IPS-NIHi11 (cell line): ENCODE data around the gene HOXD9.

Experiments used
- DNase-seq: peaks from one replicate; pipeline ENCODE4 v3.0.0; 2012; ENCODE audit warnings: mixed read lengths, low spot score

The HOXD9 gene

GRCh38 chr2:176085861-176086771 is 36.4 kb upstream of the HOXD9 start:
- DNase-seq, result no peak

DNA sequence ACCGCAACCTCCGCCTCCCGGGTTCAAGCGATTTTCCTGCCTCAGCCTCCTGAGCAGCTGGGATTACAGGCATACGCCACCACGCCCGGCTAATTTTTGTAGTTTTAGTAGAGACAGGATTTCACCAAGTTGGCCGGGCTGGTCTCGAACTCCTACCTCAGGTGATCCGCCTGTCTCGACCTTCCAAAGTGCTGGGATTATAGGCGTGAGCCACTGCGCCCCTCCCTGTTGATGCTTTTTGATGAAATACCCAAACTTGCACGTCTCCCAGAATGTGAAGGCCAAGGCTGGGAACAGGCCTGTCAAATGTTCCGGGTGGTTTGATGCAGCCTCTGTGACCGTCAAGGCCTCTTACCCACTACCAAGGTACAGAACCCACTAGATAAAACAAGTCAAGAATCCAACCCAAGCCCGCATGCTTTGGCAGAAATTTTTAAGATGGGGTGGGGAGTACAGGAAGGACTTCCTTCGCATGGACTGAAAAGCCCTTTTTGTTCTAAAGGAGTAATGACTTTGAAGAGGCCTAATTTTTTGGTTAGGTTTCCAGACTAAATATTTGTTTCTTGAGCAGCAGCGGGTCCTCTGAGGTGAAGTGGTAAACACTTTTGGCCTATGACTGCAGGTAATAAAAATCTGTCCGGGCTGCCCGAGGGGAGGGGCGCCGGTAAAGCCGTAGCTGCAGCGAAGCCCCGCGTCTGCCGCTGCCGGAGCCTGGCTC is 35.0 kb upstream of the HOXD9 start:
- no peak for DNase-seq

DNA sequence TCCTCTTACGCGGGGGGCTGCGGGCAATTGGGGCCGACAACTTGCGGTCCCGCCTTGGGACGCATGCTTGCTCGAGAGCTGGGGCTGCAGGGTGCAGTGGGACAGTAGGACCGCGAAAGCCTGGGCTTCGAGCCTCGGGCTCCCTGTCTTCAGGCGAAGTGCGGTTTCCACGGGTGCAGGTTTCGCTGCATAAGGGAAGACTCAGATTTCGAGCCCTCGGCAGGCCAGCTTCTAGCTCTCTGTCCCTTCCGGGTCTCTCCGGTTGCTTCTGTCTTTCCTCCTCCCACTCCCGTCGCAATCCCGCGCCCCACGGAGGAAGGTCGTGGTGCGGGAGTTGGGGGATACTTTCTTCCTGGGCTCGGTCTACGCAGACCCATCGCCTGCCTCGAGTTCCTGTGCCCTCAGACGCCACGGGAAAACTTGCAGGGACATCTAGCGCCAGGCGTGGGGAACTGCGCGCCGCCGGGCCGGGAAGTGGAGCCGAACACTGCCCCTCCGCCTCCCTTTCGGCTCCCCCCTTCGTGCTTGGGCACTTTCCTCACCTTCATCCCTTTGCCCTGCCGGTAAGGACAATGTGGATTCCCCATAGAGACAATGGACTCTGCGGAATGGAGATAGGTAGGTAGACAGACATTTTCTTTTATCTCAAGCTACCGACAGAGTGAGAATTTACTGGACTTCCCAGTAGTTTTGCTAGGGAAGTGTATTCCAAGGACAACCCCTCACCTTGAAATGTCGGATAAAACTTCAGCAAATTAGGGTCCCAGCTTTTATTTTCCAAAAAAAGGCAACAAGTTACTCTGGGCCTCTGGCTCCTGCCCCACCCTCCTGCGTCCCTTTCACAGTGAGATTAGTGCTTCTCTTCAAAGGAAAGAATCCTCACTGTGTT is 34.2 kb upstream of the HOXD9 start:
- peak; percentile 64 for DNase-seq

- no peak for DNase-seq
Measured at GRCh38 chr2:176088937-176089842, 33.3 kb upstream of the HOXD9 start.

- DNase-seq, result no peak
Measured at GRCh38 chr2:176089843-176090395, 32.6 kb upstream of the HOXD9 start.

DNA sequence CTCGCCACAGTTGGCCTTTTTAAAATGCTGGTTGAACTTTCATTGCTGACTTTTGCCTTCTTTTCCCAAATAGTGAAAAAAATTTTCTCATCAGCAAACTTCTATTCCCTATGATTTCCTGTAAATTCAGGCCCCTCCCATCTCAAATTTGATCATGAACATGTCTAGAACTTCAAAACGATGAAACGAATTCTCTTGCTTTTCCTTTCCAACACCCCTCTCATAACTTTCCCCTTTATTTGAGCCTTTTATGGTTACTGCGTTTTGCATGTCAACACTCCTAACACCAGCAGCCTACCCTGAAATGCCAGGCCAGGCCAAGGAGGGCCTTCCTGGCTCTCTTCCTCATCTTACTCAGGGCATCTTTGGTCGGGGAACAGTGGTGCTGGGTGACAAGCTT is 31.7 kb upstream of the HOXD9 start:
- DNase-seq, result no peak

DNA sequence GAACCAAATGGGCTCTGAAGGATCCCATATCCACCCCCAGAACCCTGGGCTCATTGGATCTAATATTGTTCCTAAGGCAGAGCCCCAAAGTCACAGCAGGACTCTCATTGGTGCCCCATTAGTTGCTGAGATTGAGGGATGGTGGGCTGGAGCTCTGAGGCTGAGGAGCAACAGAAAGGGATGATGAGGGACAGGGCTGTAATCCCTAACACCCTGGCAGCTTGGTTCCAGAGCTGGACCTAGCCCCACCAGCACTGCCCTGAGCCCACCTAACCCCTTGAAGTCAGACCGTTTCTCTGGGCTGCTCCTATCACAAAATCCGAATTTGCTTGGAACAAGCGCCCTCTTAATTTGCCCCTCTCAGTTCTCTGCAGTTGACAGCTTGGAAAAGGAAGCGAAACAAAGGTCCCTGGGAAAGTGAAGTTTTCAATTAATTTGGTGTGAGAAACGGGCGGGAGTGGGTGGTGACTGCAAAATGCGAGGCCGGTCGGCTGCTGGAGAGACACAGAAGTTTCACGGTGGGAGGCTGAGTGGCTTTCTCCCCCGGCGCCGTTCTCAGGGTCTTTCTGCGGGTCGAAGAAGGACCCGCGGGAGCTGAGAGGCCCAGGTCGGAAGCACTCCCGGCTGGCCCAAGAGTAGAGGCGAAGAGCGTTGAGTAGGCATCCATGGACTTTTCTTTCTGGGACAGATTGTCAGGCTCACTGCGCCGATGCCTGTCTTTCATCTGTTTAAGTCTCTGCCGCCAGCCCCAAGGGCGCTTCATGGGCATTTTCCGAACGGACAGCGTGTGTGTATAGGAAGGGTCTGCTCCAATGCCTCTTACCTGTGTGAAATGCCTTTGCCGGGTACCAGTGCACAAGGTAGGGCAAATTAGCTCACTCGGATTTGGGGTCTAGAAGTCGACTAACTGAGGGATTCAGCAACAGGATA is 30.9 kb upstream of the HOXD9 start:
- DNase-seq, result no peak

GRCh38 chr2:176092270-176093144 is 30.0 kb upstream of the HOXD9 start, which contains the start of gene HOXD13:
HOXD13 (plus strand) TSS chr2:176092721; CDS start chr2:176092891, 170 bp downstream.
- DNase-seq, result peak; percentile 67

DNA sequence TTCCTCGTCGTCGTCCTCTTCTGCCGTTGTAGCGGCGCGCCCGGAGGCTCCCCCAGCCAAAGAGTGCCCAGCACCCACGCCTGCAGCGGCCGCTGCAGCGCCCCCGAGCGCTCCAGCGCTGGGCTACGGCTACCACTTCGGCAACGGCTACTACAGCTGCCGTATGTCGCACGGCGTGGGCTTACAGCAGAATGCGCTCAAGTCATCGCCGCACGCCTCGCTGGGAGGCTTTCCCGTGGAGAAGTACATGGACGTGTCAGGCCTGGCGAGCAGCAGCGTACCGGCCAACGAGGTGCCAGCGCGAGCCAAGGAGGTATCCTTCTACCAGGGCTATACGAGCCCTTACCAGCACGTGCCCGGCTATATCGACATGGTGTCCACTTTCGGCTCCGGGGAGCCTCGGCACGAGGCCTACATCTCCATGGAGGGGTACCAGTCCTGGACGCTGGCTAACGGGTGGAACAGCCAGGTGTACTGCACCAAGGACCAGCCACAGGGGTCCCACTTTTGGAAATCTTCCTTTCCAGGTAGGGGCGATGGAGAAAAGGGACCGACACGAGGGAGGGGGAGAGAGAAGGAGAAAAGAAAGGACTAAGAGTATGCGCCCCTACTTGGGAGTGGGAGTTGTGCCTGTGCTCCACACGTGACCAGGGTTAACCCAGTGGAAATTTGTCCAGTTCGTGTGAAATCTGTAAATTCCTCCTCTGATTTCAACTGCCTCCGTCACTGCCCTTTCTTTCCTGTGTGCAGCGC is 29.2 kb upstream of the HOXD9 start:
- no peak for DNase-seq

DNA sequence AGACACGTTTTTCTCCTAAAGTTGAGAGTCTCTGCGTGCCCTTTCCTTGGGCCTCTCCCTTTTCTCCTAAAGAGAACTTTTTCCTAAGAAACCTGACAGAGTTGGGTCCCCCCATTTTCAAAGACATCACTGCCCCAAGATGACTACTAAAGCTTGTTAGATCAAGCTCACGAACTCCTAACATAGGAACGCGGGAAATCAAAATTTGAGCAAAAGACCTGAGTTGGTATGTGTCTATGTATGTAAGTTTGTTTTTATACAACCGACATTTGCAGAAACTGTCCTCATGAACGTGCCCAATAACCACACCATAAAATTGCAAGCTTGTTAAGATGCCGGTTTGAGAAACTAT is 28.6 kb upstream of the HOXD9 start:
- DNase-seq, result no peak

GRCh38 chr2:176094349-176094748 is 28.2 kb upstream of the HOXD9 start:
- DNase-seq, result no peak

DNA sequence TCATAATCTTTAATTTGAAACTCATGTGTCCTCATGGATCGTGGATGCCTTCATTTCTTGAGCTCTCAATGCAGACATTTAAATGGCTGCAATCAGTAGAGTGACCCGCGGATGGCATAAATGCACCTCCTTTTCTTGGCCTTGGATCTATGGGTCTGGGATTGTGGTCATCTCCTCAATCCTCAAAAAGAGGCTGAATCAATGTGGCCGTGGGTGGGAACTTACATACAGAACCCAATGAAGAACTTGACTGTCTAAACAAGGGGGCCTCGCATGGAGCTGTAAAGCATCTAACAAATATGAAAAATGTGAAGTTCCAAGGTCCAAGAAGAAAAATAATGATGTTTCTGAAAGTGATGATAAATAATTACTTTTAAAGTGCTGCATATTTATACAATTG is 27.1 kb upstream of the HOXD9 start:
- DNase-seq, result no peak

DNA sequence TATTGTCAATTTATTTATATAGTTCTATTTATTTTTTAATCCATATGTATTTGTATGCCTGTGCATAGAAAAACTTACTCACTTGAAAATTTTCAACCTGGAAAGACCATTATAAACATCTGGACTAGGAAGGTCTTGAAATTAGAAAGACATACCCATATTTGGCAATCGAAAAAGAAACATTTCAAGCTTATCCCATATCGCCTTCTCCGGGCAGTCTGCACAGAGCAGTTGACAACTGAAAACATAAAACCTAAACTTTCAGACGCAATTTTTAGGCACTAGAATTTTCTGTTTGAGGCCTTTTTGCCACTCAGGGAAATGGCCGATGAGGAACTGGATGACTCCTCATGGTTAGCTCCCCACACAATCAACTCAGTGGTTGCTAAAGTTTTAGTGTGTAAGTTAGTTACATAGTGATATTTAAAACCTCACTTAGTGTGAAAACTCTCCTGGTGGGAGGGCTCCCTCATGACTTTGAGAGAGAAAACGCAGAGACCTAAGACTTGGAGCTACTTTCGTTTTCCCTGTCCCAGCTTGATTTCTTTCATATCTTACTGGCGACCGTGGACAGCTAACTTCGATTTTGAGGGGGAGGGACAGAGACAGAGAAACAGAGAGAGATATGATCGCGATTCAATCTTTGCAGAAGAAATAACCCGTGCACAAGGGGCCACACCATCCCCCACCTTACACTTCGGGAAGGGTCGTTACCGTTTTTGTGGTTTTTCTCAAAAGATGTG is 26.1 kb upstream of the HOXD9 start:
- DNase-seq, result no peak

DNA sequence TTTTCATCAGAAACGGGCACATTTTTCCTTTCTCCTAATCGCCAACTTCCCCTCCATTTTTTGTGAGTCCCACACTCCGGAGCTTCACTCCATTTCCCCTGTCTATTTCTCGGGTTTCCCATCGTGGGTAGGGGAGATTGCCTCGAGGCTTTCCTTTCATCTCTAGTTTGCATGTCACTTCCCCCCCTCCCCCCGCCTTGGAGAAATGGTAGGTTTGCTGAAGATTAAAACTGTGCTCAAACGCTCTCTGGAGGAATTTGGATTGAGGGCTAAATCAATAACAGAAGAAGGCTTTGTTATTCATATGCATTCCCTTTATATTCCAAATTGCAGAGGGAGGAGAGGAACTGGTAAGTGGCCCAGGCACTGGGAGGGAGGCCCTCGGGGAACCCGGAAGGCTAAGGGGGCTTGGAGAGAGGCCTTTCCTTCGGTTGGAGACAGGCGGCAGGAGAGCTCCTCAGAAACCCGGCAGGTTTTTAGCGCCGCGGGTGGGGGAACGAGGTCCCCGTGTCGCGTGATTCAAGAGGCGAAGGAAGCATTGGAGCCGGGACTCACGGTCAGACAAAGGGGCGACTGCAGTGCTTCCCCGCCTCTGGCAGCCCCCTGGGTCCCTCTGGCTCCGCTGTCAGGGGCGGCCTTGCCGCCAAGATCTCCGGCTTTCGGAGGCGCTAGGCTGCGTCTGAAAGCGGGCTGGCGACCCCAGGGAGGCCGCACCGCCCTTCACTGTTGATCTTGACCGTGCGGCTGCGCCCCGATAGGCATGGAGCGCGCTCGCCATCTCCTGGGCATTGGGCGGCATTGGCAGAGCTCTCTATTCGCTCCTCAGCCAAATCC is 25.3 kb upstream of the HOXD9 start:
- DNase-seq, result peak; percentile 76

DNA sequence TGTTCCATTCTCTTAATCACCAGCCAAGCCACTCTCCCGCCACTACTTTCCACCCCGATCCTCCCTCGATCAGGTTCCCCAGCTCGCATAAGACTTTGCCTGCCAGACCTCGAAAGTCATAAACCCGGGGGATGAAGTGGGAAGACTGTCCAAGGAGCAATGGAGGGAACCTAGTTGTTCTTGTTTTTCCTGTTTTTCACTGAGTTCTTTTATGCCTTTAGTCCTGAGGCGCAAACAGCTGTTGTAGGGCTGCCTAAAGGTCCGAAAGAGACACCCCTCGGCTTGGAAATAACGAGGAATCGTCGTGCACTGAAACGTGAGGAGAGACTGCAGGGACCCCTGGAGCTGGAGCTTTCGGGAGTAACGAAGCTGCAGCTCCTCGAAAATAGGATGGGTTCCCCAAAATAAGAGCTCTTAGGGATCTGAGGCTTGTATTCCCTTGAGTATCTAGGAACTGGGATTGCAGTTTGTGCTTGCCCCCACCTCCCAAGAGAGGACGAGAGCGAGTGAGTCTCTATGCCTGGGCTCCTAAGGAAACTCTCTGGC is 24.6 kb upstream of the HOXD9 start:
- DNase-seq, result no peak
